Liver (tissue), 3 donors: Measurements from ENCODE around the gene COMMD6.

Experiments
- CTCF ChIP-seq: fragments of 150-350 bp; IDR thresholded peaks from 2 replicates; pipeline ENCODE4 v1.5.1; 2017; ENCODE audit warnings: improper control_type of control experiment, low read depth, low read length; ENCODE audit not compliant: missing input control
- RAD21 ChIP-seq, 2 donors: IDR thresholded peaks; 2 replicates each; pipeline ENCODE4 v1.6.1; 2016; ENCODE audit warnings: antibody characterized with exemption in 2 of 2, mild to moderate bottlenecking in 2 of 2
- REST ChIP-seq: IDR thresholded peaks from 2 replicates; pipeline ENCODE4 v1.6.1; 2016; ENCODE audit warnings: antibody characterized with exemption, mild to moderate bottlenecking
- ZBTB33 ChIP-seq: IDR thresholded peaks from 2 replicates; pipeline ENCODE4 v1.6.1; 2016; ENCODE audit warnings: antibody characterized with exemption
- donor health status: healthy.
- donor health status: healthy.

GRCh38 chr13:75506018-75506417 lies 31.6 kb downstream of the COMMD6 start:
- TF ChIP-seq CTCF (no peak), ZBTB33 (no peak), REST (no peak), RAD21 (IDR thresholded peaks at IDR 0.05) (no peak)
